Measurements from ENCODE around the gene HCCS. TPM values are rescaled to one million over a fixed set of nuclear protein-coding genes. Genes with fewer than 3 reads are reported as not detected.
A peak's percentile ranks its signal among the peaks of the same experiment; 100 is the strongest.

Gene HCCS
- total and polyA plus RNA-seq, 2 experiments from 2014 or later, result 18.6 to 27.7 TPM

DNA sequence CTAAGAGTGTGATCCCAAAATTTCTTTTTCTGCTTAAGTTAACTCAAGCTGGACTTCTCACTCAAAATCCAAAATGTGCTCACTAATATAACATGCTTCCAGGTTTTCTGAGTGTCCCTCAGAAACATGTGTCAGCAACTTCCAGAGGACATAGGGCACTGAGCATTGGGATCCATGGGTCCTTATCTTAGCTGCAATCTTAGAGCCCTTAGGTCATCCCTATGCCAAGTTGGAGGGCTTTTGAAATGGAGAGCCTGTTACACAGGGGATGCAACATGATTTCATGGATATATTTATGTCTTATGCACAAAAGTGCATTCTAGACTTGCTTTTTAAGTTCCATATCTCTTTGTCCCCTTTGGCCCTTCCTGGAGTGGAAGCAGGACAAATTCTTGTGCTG is 11.7 kb upstream of the HCCS start (continued):
- TF ChIP-seq, protein P1, sequence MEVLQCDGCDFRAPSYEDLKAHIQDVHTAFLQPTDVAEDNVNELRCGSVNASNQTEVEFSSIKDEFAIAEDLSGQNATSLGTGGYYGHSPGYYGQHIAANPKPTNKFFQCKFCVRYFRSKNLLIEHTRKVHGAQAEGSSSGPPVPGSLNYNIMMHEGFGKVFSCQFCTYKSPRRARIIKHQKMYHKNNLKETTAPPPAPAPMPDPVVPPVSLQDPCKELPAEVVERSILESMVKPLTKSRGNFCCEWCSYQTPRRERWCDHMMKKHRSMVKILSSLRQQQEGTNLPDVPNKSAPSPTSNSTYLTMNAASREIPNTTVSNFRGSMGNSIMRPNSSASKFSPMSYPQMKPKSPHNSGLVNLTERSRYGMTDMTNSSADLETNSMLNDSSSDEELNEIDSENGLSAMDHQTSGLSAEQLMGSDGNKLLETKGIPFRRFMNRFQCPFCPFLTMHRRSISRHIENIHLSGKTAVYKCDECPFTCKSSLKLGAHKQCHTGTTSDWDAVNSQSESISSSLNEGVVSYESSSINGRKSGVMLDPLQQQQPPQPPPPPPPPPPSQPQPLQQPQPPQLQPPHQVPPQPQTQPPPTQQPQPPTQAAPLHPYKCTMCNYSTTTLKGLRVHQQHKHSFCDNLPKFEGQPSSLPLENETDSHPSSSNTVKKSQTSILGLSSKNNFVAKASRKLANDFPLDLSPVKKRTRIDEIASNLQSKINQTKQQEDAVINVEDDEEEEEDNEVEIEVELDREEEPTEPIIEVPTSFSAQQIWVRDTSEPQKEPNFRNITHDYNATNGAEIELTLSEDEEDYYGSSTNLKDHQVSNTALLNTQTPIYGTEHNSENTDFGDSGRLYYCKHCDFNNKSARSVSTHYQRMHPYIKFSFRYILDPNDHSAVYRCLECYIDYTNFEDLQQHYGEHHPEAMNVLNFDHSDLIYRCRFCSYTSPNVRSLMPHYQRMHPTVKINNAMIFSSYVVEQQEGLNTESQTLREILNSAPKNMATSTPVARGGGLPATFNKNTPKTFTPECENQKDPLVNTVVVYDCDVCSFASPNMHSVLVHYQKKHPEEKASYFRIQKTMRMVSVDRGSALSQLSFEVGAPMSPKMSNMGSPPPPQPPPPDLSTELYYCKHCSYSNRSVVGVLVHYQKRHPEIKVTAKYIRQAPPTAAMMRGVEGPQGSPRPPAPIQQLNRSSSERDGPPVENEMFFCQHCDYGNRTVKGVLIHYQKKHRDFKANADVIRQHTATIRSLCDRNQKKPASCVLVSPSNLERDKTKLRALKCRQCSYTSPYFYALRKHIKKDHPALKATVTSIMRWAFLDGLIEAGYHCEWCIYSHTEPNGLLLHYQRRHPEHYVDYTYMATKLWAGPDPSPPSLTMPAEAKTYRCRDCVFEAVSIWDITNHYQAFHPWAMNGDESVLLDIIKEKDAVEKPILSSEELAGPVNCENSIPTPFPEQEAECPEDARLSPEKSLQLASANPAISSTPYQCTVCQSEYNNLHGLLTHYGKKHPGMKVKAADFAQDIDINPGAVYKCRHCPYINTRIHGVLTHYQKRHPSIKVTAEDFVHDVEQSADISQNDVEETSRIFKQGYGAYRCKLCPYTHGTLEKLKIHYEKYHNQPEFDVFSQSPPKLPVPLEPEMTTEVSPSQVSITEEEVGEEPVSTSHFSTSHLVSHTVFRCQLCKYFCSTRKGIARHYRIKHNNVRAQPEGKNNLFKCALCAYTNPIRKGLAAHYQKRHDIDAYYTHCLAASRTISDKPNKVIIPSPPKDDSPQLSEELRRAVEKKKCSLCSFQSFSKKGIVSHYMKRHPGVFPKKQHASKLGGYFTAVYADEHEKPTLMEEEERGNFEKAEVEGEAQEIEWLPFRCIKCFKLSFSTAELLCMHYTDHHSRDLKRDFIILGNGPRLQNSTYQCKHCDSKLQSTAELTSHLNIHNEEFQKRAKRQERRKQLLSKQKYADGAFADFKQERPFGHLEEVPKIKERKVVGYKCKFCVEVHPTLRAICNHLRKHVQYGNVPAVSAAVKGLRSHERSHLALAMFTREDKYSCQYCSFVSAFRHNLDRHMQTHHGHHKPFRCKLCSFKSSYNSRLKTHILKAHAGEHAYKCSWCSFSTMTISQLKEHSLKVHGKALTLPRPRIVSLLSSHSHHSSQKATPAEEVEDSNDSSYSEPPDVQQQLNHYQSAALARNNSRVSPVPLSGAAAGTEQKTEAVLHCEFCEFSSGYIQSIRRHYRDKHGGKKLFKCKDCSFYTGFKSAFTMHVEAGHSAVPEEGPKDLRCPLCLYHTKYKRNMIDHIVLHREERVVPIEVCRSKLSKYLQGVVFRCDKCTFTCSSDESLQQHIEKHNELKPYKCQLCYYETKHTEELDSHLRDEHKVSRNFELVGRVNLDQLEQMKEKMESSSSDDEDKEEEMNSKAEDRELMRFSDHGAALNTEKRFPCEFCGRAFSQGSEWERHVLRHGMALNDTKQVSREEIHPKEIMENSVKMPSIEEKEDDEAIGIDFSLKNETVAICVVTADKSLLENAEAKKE (CRISPR knock-in tag; IDR thresholded peaks at IDR 0.05), result no peak
- TF ChIP-seq, protein P2, sequence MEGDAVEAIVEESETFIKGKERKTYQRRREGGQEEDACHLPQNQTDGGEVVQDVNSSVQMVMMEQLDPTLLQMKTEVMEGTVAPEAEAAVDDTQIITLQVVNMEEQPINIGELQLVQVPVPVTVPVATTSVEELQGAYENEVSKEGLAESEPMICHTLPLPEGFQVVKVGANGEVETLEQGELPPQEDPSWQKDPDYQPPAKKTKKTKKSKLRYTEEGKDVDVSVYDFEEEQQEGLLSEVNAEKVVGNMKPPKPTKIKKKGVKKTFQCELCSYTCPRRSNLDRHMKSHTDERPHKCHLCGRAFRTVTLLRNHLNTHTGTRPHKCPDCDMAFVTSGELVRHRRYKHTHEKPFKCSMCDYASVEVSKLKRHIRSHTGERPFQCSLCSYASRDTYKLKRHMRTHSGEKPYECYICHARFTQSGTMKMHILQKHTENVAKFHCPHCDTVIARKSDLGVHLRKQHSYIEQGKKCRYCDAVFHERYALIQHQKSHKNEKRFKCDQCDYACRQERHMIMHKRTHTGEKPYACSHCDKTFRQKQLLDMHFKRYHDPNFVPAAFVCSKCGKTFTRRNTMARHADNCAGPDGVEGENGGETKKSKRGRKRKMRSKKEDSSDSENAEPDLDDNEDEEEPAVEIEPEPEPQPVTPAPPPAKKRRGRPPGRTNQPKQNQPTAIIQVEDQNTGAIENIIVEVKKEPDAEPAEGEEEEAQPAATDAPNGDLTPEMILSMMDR (conservative IDR thresholded peaks at IDR 0.05; ENCODE audit: low read depth in 2 of 2), result no peak
- TF ChIP-seq ZNF114 (CRISPR knock-in tag; IDR thresholded peaks at IDR 0.05), result no peak

DNA sequence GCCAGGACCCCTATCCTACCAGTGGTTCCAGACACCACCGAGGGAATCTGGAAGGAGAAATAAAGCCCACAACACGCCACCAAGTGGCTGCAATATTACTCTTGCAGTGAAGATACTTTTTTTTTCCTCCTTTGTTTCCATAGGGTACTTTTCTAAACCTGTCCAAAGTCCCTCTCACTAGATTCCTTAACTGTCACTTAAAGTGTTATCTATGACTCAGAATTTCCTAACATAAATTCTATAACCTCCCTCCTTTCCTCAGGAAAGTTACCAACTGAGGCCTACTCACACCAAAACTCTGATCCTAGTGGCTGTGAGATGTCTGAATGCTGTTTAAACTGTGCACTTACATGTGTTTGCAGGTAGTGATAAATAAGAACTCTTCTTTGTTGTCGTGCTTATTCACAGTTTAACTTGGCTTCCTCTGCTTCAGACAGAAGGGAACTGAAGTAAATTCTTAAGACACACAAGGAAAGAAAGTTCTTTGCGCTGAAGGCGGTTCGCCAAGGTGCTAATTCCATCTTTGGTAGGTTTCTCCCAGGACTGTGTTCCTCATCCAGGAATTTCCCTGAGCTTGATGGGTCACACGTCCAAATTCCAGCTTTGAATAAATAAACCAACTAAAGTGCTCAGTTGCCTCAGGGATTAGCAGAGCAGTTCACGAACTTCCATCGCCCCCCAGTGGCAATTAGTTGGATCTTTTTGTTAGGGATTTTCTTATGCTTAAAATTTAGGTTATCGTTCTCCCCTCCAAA is 10.7 kb upstream of the HCCS start:
- H4K20me1 ChIP-seq (replicated peaks; ENCODE audit: insufficient read depth), result no peaks in the 10 kb centered on the region
- Mint-ChIP-seq H3K36me3 (ENCODE audit: low read depth) (no peaks in the 10 kb centered on the region), H3K9me3 (no peaks in the 10 kb centered on the region), H3K27ac (no peak overlapping the region), H3K4me3 (no peak overlapping the region), H3K27me3 (ENCODE audit: insufficient read depth, low read depth, poor library complexity) (peaks cover 4% of the 10 kb centered on the region), H3K4me1 (peaks cover 8% of the 10 kb centered on the region)
- H3K9me2 ChIP-seq (ENCODE audit: insufficient read depth), result no peaks in the 10 kb centered on the region
- H3K27ac ChIP-seq (ENCODE audit: low read depth), result no peak overlapping the region
- H3K36me3 ChIP-seq (ENCODE audit: insufficient read depth), result no peaks in the 10 kb centered on the region
- no peaks in the 10 kb centered on the region for H3K4me1 ChIP-seq (ENCODE audit: insufficient read depth)
- no peak overlapping the region for H2AFZ ChIP-seq
- no peaks in the 10 kb centered on the region for H3K79me2 ChIP-seq (replicated peaks; ENCODE audit: insufficient read depth)
- no peak overlapping the region for H3K4me3 ChIP-seq
- no peaks in the 10 kb centered on the region for H3K27me3 ChIP-seq (ENCODE audit: insufficient read depth)
- H3F3A ChIP-seq (replicated peaks; ENCODE audit: low read depth), result no peaks in the 10 kb centered on the region
- ATAC-seq (peak; percentile 55), DNase-seq (ENCODE audit: low spot score) (peak; percentile 60)
- no peak overlapping the region for H3K4me2 ChIP-seq
- TF ChIP-seq CREB1 (CRISPR knock-in tag; IDR thresholded peaks at IDR 0.05; ENCODE audit: low read depth), result no peak
- TF ChIP-seq, protein P3, sequence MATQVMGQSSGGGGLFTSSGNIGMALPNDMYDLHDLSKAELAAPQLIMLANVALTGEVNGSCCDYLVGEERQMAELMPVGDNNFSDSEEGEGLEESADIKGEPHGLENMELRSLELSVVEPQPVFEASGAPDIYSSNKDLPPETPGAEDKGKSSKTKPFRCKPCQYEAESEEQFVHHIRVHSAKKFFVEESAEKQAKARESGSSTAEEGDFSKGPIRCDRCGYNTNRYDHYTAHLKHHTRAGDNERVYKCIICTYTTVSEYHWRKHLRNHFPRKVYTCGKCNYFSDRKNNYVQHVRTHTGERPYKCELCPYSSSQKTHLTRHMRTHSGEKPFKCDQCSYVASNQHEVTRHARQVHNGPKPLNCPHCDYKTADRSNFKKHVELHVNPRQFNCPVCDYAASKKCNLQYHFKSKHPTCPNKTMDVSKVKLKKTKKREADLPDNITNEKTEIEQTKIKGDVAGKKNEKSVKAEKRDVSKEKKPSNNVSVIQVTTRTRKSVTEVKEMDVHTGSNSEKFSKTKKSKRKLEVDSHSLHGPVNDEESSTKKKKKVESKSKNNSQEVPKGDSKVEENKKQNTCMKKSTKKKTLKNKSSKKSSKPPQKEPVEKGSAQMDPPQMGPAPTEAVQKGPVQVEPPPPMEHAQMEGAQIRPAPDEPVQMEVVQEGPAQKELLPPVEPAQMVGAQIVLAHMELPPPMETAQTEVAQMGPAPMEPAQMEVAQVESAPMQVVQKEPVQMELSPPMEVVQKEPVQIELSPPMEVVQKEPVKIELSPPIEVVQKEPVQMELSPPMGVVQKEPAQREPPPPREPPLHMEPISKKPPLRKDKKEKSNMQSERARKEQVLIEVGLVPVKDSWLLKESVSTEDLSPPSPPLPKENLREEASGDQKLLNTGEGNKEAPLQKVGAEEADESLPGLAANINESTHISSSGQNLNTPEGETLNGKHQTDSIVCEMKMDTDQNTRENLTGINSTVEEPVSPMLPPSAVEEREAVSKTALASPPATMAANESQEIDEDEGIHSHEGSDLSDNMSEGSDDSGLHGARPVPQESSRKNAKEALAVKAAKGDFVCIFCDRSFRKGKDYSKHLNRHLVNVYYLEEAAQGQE (IDR thresholded peaks at IDR 0.05; ENCODE audit: unreplicated experiment), result no peak
- no peak for TF ChIP-seq EZH2phosphoT487 (IDR thresholded peaks at IDR 0.05; ENCODE audit: unreplicated experiment)
- no peak for TF ChIP-seq NANOG (IDR thresholded peaks at IDR 0.05; ENCODE audit: borderline replicate concordance)
- TF ChIP-seq, protein P4, sequence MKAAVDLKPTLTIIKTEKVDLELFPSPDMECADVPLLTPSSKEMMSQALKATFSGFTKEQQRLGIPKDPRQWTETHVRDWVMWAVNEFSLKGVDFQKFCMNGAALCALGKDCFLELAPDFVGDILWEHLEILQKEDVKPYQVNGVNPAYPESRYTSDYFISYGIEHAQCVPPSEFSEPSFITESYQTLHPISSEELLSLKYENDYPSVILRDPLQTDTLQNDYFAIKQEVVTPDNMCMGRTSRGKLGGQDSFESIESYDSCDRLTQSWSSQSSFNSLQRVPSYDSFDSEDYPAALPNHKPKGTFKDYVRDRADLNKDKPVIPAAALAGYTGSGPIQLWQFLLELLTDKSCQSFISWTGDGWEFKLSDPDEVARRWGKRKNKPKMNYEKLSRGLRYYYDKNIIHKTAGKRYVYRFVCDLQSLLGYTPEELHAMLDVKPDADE (IDR thresholded peaks at IDR 0.05), result no peak
- no peak for TF ChIP-seq POLR2AphosphoS5 (IDR thresholded peaks at IDR 0.05; ENCODE audit: low read depth)
- TF ChIP-seq, protein P2 (conservative IDR thresholded peaks at IDR 0.05; ENCODE audit: low read depth in 2 of 2), result peak; percentile 63 to 66

All from GM23338 (cell line).